ENCODE data around the gene CRYGB. TPM values are rescaled to one million over a fixed set of nuclear protein-coding genes. Genes with fewer than 3 reads are reported as not detected.

CRYGB gene
- total and polyA plus RNA-seq, 2 of the 13 experiments (the other 11 are each of a cell fraction or from before 2014, with no cell fraction given) = not detected

DNA sequence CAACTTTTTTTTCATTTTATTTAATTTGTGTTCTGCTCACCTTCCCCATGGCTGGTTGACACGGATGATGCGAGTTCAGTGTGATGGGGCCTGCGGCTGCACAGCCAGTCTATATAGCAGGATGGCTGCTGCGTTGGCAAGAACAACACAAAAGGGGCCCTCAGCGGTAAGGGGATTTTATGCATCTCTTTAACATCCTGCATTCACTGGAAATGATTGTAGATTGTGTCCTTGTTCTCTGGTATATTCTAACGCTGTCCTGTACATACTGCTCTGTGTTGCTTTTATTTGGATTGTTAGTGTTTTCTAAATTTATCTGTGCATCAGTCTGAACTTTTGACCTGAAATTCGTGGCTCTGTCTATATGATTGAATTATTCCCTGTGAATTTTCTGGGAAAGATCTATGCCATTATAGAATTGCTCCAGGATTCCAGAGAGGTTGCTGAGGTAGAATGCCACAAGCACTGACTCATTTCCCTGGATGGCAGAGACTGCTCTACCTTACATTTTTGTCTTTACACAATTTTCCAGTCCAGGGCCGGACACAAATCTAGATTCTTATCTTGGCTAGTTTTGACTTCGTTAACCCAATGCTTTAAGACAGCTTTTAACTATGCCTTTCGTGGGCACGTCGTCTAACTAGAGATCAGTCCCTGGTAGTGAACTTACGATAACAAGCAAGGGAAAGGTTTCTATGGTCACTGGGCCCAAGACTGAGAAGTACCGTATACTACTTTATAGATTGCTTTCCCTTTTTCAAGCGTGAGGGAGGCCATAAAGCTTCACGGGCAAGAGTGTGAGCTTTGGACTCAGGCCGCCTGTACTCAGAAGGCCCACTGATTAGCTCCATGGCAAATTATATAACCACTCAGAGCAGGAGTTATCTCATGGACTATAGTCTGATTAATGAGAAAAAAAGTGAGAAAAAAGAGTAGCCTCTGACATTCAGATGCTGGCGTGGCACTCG is 15.9 kb downstream of the CRYGB start, which contains the start of gene CRYGC (continued):
- TF ChIP-seq PCBP2 (optimal IDR thresholded peaks at IDR 0.05; ENCODE audit: low read depth, low read length, poor library complexity, severe bottlenecking) (no peak), TEAD3 (CRISPR knock-in tag; optimal IDR thresholded peaks at IDR 0.05; ENCODE audit: borderline replicate concordance) (no peak), SP5 (CRISPR knock-in tag; IDR thresholded peaks at IDR 0.05; ENCODE audit: borderline replicate concordance, low read depth) (no peak), GABPB1 (CRISPR knock-in tag; IDR thresholded peaks at IDR 0.05) (no peak), CCAR2 (optimal IDR thresholded peaks at IDR 0.05; ENCODE audit: low read depth, low read length) (no peak), ZNF101 (CRISPR knock-in tag; IDR thresholded peaks at IDR 0.05; ENCODE audit: borderline replicate concordance, low read depth) (no peak), RBAK (CRISPR knock-in tag; IDR thresholded peaks at IDR 0.05) (no peak), KLF16 (CRISPR knock-in tag; IDR thresholded peaks at IDR 0.05) (peak in 1 of 2 experiments; percentile 75; a peak in 2 of 4 replicates), ZSCAN30 (CRISPR knock-in tag; IDR thresholded peaks at IDR 0.05) (no peak), SAP130 (CRISPR knock-in tag; IDR thresholded peaks at IDR 0.05; ENCODE audit: low read depth) (peak; percentile 56), TCF12 (IDR thresholded peaks at IDR 0.05) (no peak), TCF12 (CRISPR knock-in tag; IDR thresholded peaks at IDR 0.05) (no peak), ZNF839 (CRISPR knock-in tag; IDR thresholded peaks at IDR 0.05; ENCODE audit: borderline replicate concordance) (no peak), NR2F2 (IDR thresholded peaks at IDR 0.05; ENCODE audit: borderline replicate concordance, low read depth) (no peak), RNF2 (conservative IDR thresholded peaks at IDR 0.05; ENCODE audit: low read depth) (no peak), ETV6 (CRISPR knock-in tag; conservative IDR thresholded peaks at IDR 0.05) (no peak), TOE1 (CRISPR knock-in tag; IDR thresholded peaks at IDR 0.05) (no peak), ZNF367 (CRISPR knock-in tag; IDR thresholded peaks at IDR 0.05; ENCODE audit: borderline replicate concordance) (no peak), RXRB (CRISPR knock-in tag; IDR thresholded peaks at IDR 0.05; ENCODE audit: borderline replicate concordance) (peak; percentile 54; the same call in 1 of the 2 replicates), MAFF (IDR thresholded peaks at IDR 0.05; ENCODE audit: low read depth, low read length) (no peak), SOX13 (IDR thresholded peaks at IDR 0.05) (0 out of 2 replicates have a peak, but pooled peaks have one; percentile 11), SOX13 (CRISPR knock-in tag; conservative IDR thresholded peaks at IDR 0.05 in 1 of 2, IDR thresholded peaks at IDR 0.05 in 1 of 2) (peak in 1 of 2 experiments; percentile 60; a peak in 2 of 4 replicates), SP4 (CRISPR knock-in tag; IDR thresholded peaks at IDR 0.05) (no peak), ZNF547 (CRISPR knock-in tag; IDR thresholded peaks at IDR 0.05) (no peak)
- TF ChIP-seq, protein P1, sequence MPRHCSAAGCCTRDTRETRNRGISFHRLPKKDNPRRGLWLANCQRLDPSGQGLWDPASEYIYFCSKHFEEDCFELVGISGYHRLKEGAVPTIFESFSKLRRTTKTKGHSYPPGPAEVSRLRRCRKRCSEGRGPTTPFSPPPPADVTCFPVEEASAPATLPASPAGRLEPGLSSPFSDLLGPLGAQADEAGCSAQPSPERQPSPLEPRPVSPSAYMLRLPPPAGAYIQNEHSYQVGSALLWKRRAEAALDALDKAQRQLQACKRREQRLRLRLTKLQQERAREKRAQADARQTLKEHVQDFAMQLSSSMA (CRISPR knock-in tag; IDR thresholded peaks at IDR 0.05) = no peak
- TF ChIP-seq, protein P2, sequence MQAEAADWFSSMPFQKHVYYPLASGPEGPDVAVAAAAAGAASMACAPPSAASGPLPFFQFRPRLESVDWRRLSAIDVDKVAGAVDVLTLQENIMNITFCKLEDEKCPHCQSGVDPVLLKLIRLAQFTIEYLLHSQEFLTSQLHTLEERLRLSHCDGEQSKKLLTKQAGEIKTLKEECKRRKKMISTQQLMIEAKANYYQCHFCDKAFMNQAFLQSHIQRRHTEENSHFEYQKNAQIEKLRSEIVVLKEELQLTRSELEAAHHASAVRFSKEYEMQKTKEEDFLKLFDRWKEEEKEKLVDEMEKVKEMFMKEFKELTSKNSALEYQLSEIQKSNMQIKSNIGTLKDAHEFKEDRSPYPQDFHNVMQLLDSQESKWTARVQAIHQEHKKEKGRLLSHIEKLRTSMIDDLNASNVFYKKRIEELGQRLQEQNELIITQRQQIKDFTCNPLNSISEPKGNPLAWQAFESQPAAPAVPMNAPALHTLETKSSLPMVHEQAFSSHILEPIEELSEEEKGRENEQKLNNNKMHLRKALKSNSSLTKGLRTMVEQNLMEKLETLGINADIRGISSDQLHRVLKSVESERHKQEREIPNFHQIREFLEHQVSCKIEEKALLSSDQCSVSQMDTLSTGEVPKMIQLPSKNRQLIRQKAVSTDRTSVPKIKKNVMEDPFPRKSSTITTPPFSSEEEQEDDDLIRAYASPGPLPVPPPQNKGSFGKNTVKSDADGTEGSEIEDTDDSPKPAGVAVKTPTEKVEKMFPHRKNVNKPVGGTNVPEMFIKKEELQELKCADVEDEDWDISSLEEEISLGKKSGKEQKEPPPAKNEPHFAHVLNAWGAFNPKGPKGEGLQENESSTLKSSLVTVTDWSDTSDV (CRISPR knock-in tag; IDR thresholded peaks at IDR 0.05) = no peak
- TF ChIP-seq, protein P3, sequence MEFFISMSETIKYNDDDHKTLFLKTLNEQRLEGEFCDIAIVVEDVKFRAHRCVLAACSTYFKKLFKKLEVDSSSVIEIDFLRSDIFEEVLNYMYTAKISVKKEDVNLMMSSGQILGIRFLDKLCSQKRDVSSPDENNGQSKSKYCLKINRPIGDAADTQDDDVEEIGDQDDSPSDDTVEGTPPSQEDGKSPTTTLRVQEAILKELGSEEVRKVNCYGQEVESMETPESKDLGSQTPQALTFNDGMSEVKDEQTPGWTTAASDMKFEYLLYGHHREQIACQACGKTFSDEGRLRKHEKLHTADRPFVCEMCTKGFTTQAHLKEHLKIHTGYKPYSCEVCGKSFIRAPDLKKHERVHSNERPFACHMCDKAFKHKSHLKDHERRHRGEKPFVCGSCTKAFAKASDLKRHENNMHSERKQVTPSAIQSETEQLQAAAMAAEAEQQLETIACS (CRISPR knock-in tag; IDR thresholded peaks at IDR 0.05) = no peak

All from HepG2 (cell line).